HG02840 (cell line): Measurements from ENCODE around the gene ARFIP2.
"Not testable (repeated sequence)": the region's sequence is repeated elsewhere in the genome, so short reads cannot be mapped to it uniquely, and the experiment has no call there.

Experiments
- ATAC-seq: cut with Tn5 transposase; IDR thresholded peaks from one replicate; pipeline ENCODE4 v1.9.1; 2021; ENCODE audit warnings: mild to moderate bottlenecking, moderate library complexity, moderate number of reproducible peaks; ENCODE audit not compliant: unreplicated experiment, low FRiP score

The ARFIP2 gene

GRCh38 chr11:6481012-6481923, at the start of gene ARFIP2, which contains the start of gene TIMM10B:
TSS of gene ARFIP2 (minus strand) at chr11:6481331. CDS start at chr11:6480421, 910 bp downstream.
TSS of gene TIMM10B (plus strand) at chr11:6481501. CDS start at chr11:6481517, 16 bp downstream.
- peak; percentile 99 for ATAC-seq

- no peak for ATAC-seq
Observed at GRCh38 chr11:6530848-6531247, 49.7 kb upstream of the ARFIP2 start.

- no peak for ATAC-seq
Observed at GRCh38 chr11:6529266-6529665, 48.1 kb upstream of the ARFIP2 start.

GRCh38 chr11:6526411-6527135, 45.4 kb upstream of the ARFIP2 start:
- no peak for ATAC-seq

- ATAC-seq, result no peak
Observed at GRCh38 chr11:6523253-6523652, 42.1 kb upstream of the ARFIP2 start.

- ATAC-seq, result not testable (repeated sequence)
Observed at GRCh38 chr11:6521946-6522345, 40.8 kb upstream of the ARFIP2 start.

- ATAC-seq, result no peak
Observed at GRCh38 chr11:6520265-6520664, 39.1 kb upstream of the ARFIP2 start.

GRCh38 chr11:6516865-6517264, 35.7 kb upstream of the ARFIP2 start:
- ATAC-seq, result no peak

GRCh38 chr11:6505577-6506240, 24.6 kb upstream of the ARFIP2 start:
- ATAC-seq, result no peak

GRCh38 chr11:6504166-6504565, 23.0 kb upstream of the ARFIP2 start:
- no peak for ATAC-seq

- no peak for ATAC-seq
Observed at GRCh38 chr11:6502382-6502781, 21.3 kb upstream of the ARFIP2 start.

GRCh38 chr11:6498544-6498943, 17.4 kb upstream of the ARFIP2 start:
- ATAC-seq, result no peak

- no peak for ATAC-seq
Observed at GRCh38 chr11:6498121-6498520, 17.0 kb upstream of the ARFIP2 start.

- ATAC-seq, result no peak
Observed at GRCh38 chr11:6497069-6497839, 16.1 kb upstream of the ARFIP2 start, which contains the start of gene DNHD1. TSS of gene DNHD1 (plus strand) at chr11:6497280. CDS start at chr11:6498216, 936 bp downstream.

GRCh38 chr11:6489306-6489705, 8.2 kb upstream of the ARFIP2 start:
- no peak for ATAC-seq

GRCh38 chr11:6488821-6489220, 7.7 kb upstream of the ARFIP2 start:
- ATAC-seq, result no peak

GRCh38 chr11:6488342-6488741, 7.2 kb upstream of the ARFIP2 start:
- no peak for ATAC-seq

GRCh38 chr11:6486938-6487337, 5.8 kb upstream of the ARFIP2 start:
- no peak for ATAC-seq

GRCh38 chr11:6486256-6486655, 5.1 kb upstream of the ARFIP2 start:
- no peak for ATAC-seq

- no peak for ATAC-seq
Observed at GRCh38 chr11:6485661-6486060, 4.5 kb upstream of the ARFIP2 start.
